ENCODE data around the gene PHF10.

DNA sequence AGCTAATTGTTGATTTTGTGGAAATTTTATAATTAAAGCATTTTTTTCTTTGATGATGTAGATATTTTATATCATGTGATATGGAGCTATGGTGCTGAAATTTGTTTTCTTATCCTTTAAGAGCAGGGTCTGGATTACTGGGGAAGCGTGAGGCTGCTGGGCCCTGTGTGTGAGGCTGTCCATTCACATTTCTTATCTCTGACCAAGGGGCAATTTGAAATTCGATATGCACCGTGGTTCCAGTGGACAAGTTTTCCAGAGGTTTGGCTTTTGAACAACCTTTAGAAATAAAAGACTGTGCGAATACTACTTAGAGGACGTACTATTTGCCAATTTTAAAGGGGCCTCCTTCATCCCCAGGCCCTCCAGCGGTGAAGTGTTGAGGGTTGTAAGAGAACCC is 30.9 kb upstream of the PHF10 start:
- no peak for TF ChIP-seq POLR2A (IDR thresholded peaks at IDR 0.05)
- TF ChIP-seq, protein P1, sequence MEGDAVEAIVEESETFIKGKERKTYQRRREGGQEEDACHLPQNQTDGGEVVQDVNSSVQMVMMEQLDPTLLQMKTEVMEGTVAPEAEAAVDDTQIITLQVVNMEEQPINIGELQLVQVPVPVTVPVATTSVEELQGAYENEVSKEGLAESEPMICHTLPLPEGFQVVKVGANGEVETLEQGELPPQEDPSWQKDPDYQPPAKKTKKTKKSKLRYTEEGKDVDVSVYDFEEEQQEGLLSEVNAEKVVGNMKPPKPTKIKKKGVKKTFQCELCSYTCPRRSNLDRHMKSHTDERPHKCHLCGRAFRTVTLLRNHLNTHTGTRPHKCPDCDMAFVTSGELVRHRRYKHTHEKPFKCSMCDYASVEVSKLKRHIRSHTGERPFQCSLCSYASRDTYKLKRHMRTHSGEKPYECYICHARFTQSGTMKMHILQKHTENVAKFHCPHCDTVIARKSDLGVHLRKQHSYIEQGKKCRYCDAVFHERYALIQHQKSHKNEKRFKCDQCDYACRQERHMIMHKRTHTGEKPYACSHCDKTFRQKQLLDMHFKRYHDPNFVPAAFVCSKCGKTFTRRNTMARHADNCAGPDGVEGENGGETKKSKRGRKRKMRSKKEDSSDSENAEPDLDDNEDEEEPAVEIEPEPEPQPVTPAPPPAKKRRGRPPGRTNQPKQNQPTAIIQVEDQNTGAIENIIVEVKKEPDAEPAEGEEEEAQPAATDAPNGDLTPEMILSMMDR (IDR thresholded peaks at IDR 0.05) = no peak
